Measurements from ENCODE around the gene DIP2C.

GRCh38 chr10:628386-629045 lies 61.0 kb downstream of the DIP2C start:
- TF ChIP-seq CTCF (IDR thresholded peaks at IDR 0.05) = no peak
- no peak for TF ChIP-seq POLR2A (IDR thresholded peaks at IDR 0.05)
